ENCODE results near the gene MRE11. TPM values are rescaled to one million over a fixed set of nuclear protein-coding genes. Genes with fewer than 3 reads are reported as not detected.
A peak's percentile ranks its signal among the peaks of the same experiment; 100 is the strongest.

The MRE11 gene
- total and polyA plus RNA-seq, 10 of the 15 experiments (the other 5 are each of a cell fraction or from before 2014, with no cell fraction given), result 16.2 to 39.2 (median 26.9) TPM

GRCh38 chr11:94521684-94522083 lies 28.0 kb upstream of the MRE11 start:
- Histone ChIP-seq H3K4me3 (no peak overlapping the region), H3K4me1 (ENCODE audit: control insufficient read depth, insufficient read depth, low read length) (no peaks in the 10 kb centered on the region; the same call in 1 of the 2 replicates), H3K79me2 (ENCODE audit: control insufficient read depth, insufficient read depth, low read length) (no peaks in the 10 kb centered on the region), H3K36me3 (ENCODE audit: control insufficient read depth in 2 of 2, insufficient read depth in 2 of 2, low read length in 1 of 2) (no peaks in the 10 kb centered on the region), H3K4me2 (ENCODE audit: control insufficient read depth, insufficient read depth) (no peak overlapping the region), H4K20me1 (ENCODE audit: control insufficient read depth, insufficient read depth) (no peaks in the 10 kb centered on the region), H3K9ac (ENCODE audit: control insufficient read depth, insufficient read depth, low read length) (no peak overlapping the region), H3K27me3 (replicated peaks in 1 of 2; ENCODE audit: control insufficient read depth in 2 of 2, insufficient read depth in 2 of 2, low read length in 1 of 2) (no peaks in the 10 kb centered on the region), H2AFZ (ENCODE audit: control insufficient read depth, low read depth, low read length) (no peak overlapping the region), H3K27ac (ENCODE audit: control insufficient read depth, insufficient read depth) (no peak overlapping the region), H3K9me3 (replicated peaks; ENCODE audit: control insufficient read depth, insufficient read depth, low read length) (no peaks in the 10 kb centered on the region)
- DNase-seq (ENCODE audit: low read depth, low spot score), result no peak
- intact Hi-C loops (cut with micrococcal nuclease; ENCODE audit: unreplicated experiment) (loop anchor here (1.0 kb wide), 1 partner anchor 77 kb away; no protein-coding TSS in a partner anchor), in situ Hi-C loops (cut with MboI) (loop anchor here (5.0 kb wide), 1 partner anchor 76 kb away; no protein-coding TSS in a partner anchor)
- ChIA-PET POLR2A (interaction anchor here (0.5 to 1.5 kb wide), 4 partner anchors 20 to 81 kb away, joined by 3 to 13 read pairs (median 4); no protein-coding TSS in a partner anchor), RAD21 (ENCODE audit: unreplicated experiment) (interaction anchor here (1.2 to 6.5 kb wide), 7 partner anchors 24 to 82 kb away, joined by 3 to 121 read pairs (median 5); no protein-coding TSS in a partner anchor), CTCF (interaction anchor here (0.7 to 15.7 kb wide), 16 partner anchors 8 to 338 kb away, joined by 3 to 337 read pairs (median 6); partner anchors contain the start of gene C11orf97), SMC1A (ENCODE audit: uncharacterized antibody, unreplicated experiment) (interaction anchor here (0.9 to 13.5 kb wide), 6 partner anchors 9 to 82 kb away, joined by 5 to 216 read pairs (median 80); no protein-coding TSS in a partner anchor)
- no peak for TF ChIP-seq CHD2 (IDR thresholded peaks at IDR 0.05; ENCODE audit: borderline replicate concordance, low read depth, low read length)
- TF ChIP-seq CTCF (IDR thresholded peaks at IDR 0.05 in 2 of 3, conservative IDR thresholded peaks at IDR 0.05 in 1 of 3; ENCODE audit: control insufficient read depth in 2 of 3, extremely low read depth in 1 of 3, insufficient read depth in 1 of 3, low read depth in 3 of 3, low read length in 3 of 3), result peak; percentile 36 to 57 (median 47); a peak in 5 of 6 replicates
- TF ChIP-seq RAD21 (IDR thresholded peaks at IDR 0.05; ENCODE audit: insufficient read depth, low read depth, low read length), result peak; percentile 35; the same call in 1 of the 2 replicates
- BruUV-seq (replicated peaks), result no TSS peak
- FAIRE-seq, result no peak
- ATAC-seq, result peak; percentile 85
- 37% methylated on average over 4 of the region's 5 CpGs for WGBS (ENCODE audit: insufficient coverage, insufficient replicate concordance, low lambda C conversion rate, missing lambda C conversion rate)
